SK-N-SH treated with all-trans-retinoic acid at 6 μM for 48 hours (cell line): ENCODE results near the gene CEPT1.
A peak's percentile ranks its signal among the peaks of the same experiment; 100 is the strongest.

Source experiments
- ATAC-seq: fragments of 200-7000 bp; cut with Tn5 transposase; 3 replicates; pipeline ENCODE4 v1.9.1; 2020; ENCODE audit warnings: mild to moderate bottlenecking, moderate library complexity
- ARNTL ChIP-seq: fragments of 450-650 bp; formaldehyde crosslinking; IDR thresholded peaks from 2 replicates; pipeline ENCODE4 v1.5.0; 2020; ENCODE audit warnings: low read depth, mild to moderate bottlenecking, moderate library complexity, borderline replicate concordance
- BACH2 ChIP-seq: fragments of 250-450 bp; sonication (Bioruptor Pico); IDR thresholded peaks from 2 replicates; pipeline ENCODE4 v1.9.0; 2021; ENCODE audit warnings: mild to moderate bottlenecking, borderline replicate concordance
- CREB5 ChIP-seq: fragments of 250-450 bp; sonication (Bioruptor Pico); IDR thresholded peaks from 2 replicates; pipeline ENCODE4 v1.5.1; 2020; ENCODE audit warnings: low read depth, mild to moderate bottlenecking, moderate library complexity
- CSDC2 ChIP-seq: fragments of 250-450 bp; sonication (Bioruptor Pico); IDR thresholded peaks from 2 replicates; pipeline ENCODE4 v1.5.0; 2020; ENCODE audit warnings: mild to moderate bottlenecking, moderate library complexity
- CSRNP3 ChIP-seq: fragments of 250-450 bp; sonication (Bioruptor Pico); IDR thresholded peaks from 2 replicates; pipeline ENCODE4 v1.5.1; 2021; ENCODE audit warnings: mild to moderate bottlenecking, moderate library complexity
- ESRRG ChIP-seq: fragments of 250-450 bp; sonication (Bioruptor Pico); IDR thresholded peaks from 2 replicates; pipeline ENCODE4 v1.6.1; 2021; ENCODE audit warnings: mild to moderate bottlenecking
- GLIS3 ChIP-seq: fragments of 250-450 bp; sonication (Bioruptor Pico); IDR thresholded peaks from 2 replicates; pipeline ENCODE4 v1.5.0; 2020; ENCODE audit warnings: mild to moderate bottlenecking, moderate library complexity
- ISL1 ChIP-seq: fragments of 250-450 bp; sonication (Bioruptor Pico); IDR thresholded peaks from 2 replicates; pipeline ENCODE4 v2.1.2; 2022; ENCODE audit warnings: mild to moderate bottlenecking, moderate library complexity
- OSR1 ChIP-seq: fragments of 250-450 bp; sonication (Bioruptor Pico); IDR thresholded peaks from 2 replicates; pipeline ENCODE4 v1.8.0; 2022; ENCODE audit warnings: moderate library complexity, mild to moderate bottlenecking, inconsistent platforms
- PATZ1 ChIP-seq: fragments of 250-450 bp; sonication (Bioruptor Pico); IDR thresholded peaks from 2 replicates; pipeline ENCODE4 v1.8.0; 2020; ENCODE audit warnings: mild to moderate bottlenecking, moderate library complexity, borderline replicate concordance
- POU6F1 ChIP-seq: fragments of 250-450 bp; sonication (Bioruptor Pico); IDR thresholded peaks from 2 replicates; pipeline ENCODE4 v1.8.0; 2021; ENCODE audit warnings: low read depth, mild to moderate bottlenecking, moderate library complexity, borderline replicate concordance
- PPARA ChIP-seq: fragments of 250-450 bp; sonication (Bioruptor Pico); IDR thresholded peaks from 2 replicates; pipeline ENCODE4 v1.5.0; 2020; ENCODE audit warnings: mild to moderate bottlenecking, borderline replicate concordance
- RARB ChIP-seq: fragments of 250-450 bp; sonication (Bioruptor Pico); IDR thresholded peaks from 2 replicates; pipeline ENCODE4 v1.8.0; 2021; ENCODE audit warnings: mild to moderate bottlenecking, moderate library complexity
- TCF4 ChIP-seq: fragments of 250-450 bp; sonication (Bioruptor Pico); IDR thresholded peaks from 2 replicates; pipeline ENCODE4 v1.8.0; 2021; ENCODE audit warnings: mild to moderate bottlenecking, moderate library complexity, borderline replicate concordance
- TOX ChIP-seq: fragments of 250-450 bp; sonication (Bioruptor Pico); IDR thresholded peaks from 2 replicates; pipeline ENCODE4 v1.8.0; 2021; ENCODE audit warnings: mild to moderate bottlenecking, moderate library complexity, borderline replicate concordance
- TSHZ2 ChIP-seq: fragments of 250-450 bp; sonication (Bioruptor Pico); IDR thresholded peaks from 2 replicates; pipeline ENCODE4 v1.5.0; 2020; ENCODE audit warnings: mild to moderate bottlenecking, moderate library complexity
- ZC3H10 ChIP-seq: fragments of 250-450 bp; sonication (Bioruptor Pico); IDR thresholded peaks from 2 replicates; pipeline ENCODE4 v1.5.1; 2021; ENCODE audit warnings: mild to moderate bottlenecking, moderate library complexity
- ZFP3 ChIP-seq: fragments of 250-450 bp; sonication (Bioruptor Pico); IDR thresholded peaks from 2 replicates; pipeline ENCODE4 v1.5.0; 2020; ENCODE audit warnings: mild to moderate bottlenecking, moderate library complexity
- ZFP30 ChIP-seq: fragments of 450-650 bp; formaldehyde crosslinking; IDR thresholded peaks from 2 replicates; pipeline ENCODE4 v1.5.0; 2022; ENCODE audit warnings: mild to moderate bottlenecking, moderate library complexity
- ZNF8 ChIP-seq: fragments of 450-650 bp; formaldehyde crosslinking; IDR thresholded peaks from 2 replicates; pipeline ENCODE4 v1.5.0; 2020; ENCODE audit warnings: mild to moderate bottlenecking, moderate library complexity

CEPT1 gene

GRCh38 chr1:111222308-111223125, 82.5 kb downstream of the CEPT1 start:
- TF ChIP-seq ZNF8 (CRISPR knock-in tag) (no peak), POU6F1 (CRISPR knock-in tag) (no peak), TSHZ2 (CRISPR knock-in tag) (no peak), ISL1 (no peak), ESRRG (CRISPR knock-in tag) (no peak), ZC3H10 (CRISPR knock-in tag) (no peak), BACH2 (CRISPR knock-in tag) (no peak), ZFP30 (CRISPR knock-in tag) (no peak), CREB5 (CRISPR knock-in tag) (no peak), PPARA (no peak)
- ATAC-seq, result peak; percentile 97

GRCh38 chr1:111223126-111223685, 83.2 kb downstream of the CEPT1 start:
- ATAC-seq, result no peak

More at GRCh38 chr1:111223126-111223685, 83.2 kb downstream of the CEPT1 start:
- TF ChIP-seq ISL1, result no peak
- no peak for TF ChIP-seq ESRRG (CRISPR knock-in tag)
- TF ChIP-seq POU6F1 (CRISPR knock-in tag), result no peak
- TF ChIP-seq CSRNP3 (CRISPR knock-in tag), result no peak
- no peak for TF ChIP-seq GLIS3 (CRISPR knock-in tag)
- TF ChIP-seq RARB (CRISPR knock-in tag), result no peak
- no peak for TF ChIP-seq PPARA
- no peak for TF ChIP-seq CSDC2 (CRISPR knock-in tag)
- no peak for TF ChIP-seq ARNTL
- TF ChIP-seq TSHZ2 (CRISPR knock-in tag), result no peak
- no peak for TF ChIP-seq TCF4 (CRISPR knock-in tag)
- no peak for TF ChIP-seq ZFP30 (CRISPR knock-in tag)
- no peak for TF ChIP-seq ZNF8 (CRISPR knock-in tag)
- no peak for TF ChIP-seq PATZ1 (CRISPR knock-in tag)
- TF ChIP-seq OSR1 (CRISPR knock-in tag), result no peak
- no peak for TF ChIP-seq ZFP3
- no peak for TF ChIP-seq TOX (CRISPR knock-in tag)
